NCI-H774 (cell line): ENCODE results near the gene STK24.
"Not testable (repeated sequence)": the region's sequence is repeated elsewhere in the genome, so short reads cannot be mapped to it uniquely, and the experiment has no call there.

ENCODE experiments used
- DNase-seq: peaks from one replicate; lab custom pipeline; 2025; lab: John Stamatoyannopoulos, UW

Gene STK24

DNA sequence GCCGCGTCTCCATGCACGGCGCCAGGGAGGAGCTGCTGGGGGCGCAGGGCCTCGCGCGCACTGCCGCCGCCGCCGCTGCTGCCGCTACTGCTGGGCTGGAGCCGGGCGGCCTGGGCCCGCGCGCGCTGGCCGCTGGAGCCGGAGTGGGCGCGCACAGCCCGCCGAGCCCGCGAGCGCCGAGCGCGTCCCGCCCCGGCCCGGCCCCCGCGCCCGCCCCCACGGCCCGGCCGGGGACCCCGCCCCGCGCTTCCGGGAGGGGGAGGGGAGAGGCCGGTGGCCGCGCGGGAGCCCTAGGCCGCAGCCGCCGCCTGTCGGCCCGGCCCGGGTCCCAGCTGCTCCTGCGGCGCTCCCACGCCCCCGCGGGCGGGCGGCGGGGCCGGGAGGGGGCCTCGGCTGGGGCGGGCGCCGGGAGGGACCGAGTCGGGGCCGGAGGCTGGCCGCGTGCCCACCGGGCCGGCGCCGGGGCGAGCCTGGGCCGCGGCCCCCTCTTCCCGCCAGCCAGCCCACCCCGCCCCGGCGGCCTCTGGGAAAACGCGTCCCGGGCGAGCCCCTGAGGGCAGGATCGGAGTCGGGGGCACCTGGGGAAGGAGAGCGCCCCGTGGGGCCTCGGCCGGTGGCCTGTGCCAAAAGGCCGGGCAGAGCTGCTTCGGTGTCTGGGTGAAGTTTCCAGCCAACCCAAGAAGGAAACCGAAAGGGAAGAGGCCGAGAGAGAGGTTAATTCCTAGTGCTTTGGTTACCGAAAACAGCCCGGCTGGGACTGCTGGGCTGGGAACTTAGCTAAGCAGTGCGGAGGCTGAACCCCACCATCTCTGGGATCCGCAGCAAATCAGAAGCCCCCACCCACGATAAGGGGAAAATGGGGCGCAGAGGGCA, at the start of gene STK24:
Gene STK24, minus strand, starts transcription at position 145 of the 873 bp plus-strand sequence. CDS start 321 bp downstream, outside the sequence.
- DNase-seq: peak; percentile 61

DNA sequence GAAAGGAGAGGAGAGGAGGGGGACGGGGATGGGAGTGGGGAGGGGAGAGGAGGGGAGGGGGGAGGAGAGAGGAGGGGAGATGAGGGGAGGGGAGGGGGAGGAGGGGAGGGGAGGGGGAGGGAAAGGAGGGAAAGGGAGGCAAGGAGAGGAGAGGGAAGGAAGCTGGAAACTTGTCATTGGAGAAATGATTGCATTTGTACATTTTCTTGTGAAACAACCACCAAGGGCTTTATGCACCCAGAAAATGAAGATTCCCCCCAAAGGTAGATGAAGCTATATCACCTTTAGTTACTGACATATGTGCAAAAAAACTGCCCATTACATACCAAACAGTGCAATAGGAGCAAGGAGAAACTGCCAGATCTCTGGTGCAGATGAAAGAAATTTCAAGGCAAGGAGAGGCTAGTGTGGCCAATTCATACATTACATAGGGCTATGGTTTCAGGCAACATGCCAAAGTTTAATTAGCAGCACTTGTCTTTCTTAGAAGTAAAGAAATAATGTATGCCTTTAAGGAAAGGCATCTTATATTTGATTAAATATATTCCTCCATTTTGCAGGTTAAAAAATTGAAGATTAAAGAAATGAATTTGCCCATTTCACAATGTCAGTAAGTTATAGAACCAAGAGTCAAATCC, 49.5 kb upstream of the STK24 start:
- no peak for DNase-seq

DNA sequence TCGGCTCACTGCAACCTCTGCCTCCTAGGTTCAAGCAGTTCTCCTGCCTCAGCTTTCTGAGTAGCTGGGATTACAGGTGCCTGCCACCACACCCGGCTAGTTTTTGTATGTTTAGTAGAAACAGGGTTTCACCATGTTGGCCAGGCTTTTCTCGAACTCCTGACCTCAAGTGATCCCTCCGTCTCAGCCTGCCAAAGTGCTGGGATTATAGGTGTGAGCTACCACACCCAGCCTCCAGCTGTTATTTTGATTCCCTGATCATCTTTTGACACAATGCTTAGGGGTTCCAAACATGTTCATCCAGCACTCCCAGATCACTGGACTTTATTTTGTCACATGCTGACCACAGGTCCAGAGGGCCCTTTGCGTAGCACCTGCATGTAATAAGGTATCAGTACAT, 47.7 kb upstream of the STK24 start:
- not testable (repeated sequence) for DNase-seq

DNA sequence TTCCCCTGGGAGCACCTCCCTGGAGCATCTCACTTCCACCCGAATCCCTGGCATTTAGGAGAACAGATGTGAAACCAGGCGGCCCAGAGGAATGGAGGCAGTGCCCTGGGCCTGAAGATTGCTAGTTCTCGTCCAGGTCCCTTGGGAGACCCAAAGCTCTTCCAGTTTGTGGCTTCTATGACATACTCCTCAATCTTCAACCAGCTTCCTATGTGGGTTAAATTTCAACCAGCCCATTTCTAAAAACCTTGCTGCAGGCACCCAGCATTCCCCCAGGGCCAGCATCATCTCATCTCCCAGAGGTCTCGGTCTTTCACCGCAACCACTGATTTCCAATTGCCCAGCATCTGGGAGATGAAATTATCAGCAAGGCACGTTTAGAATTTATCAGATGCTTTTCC, 46.0 kb upstream of the STK24 start:
- DNase-seq: no peak

DNA sequence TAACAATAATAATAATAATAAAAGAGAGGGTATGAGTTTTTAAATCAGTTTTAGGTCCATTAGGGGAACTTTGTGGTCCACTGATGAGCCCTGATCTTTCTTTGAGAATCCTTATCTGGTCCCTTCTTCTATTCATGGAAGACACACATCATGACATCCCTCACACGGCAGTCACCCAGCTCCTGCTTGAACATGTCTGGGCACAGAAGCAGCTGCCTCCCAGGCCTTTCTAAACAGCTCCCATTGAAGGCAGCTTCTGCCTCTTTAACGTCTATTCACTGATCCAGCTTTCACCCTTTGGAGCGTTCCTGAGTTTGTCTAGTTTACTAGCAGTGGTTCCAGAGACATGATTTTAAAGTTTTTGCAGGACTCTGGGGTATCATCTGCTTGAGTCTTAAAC, 42.6 kb upstream of the STK24 start:
- no peak for DNase-seq

DNA sequence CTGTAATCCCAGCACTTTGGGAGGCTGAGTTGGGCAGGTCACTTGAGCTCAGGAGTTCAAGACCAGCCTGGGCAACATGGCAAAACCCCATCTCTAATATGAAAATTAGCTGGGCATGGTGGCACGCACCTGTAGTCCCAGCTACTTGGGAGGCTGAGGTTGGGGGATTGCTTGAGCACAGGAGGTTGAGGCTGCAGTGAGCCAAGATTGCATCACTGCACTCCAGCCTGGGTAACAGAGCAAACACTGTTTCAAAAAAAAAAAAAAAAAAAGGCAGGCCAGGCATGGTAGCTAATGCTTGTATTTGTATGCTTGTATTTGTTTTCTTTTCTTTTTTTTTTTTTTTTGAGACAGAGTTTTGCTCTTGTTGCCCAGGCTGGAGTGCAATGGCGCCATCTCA, 38.7 kb upstream of the STK24 start:
- DNase-seq: not testable (repeated sequence)

DNA sequence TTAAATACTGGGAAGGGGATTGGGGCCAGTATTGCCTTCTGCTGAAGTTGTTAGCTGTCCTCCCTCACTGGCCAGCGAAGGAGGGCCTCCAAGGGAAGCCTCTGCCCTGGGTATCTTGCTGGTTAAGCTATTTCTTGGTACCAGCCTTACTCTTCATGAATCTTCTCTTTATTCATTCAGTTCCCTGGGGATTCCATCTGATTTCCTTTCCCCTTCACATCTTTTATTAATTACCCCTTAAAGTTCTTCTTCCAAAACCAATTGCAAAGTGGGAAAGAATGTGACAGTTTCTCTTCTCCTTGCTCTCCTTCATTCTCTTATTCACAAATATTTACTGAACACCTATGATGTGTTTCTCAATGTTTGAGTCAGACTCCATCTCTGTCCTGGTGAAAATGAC, 36.7 kb upstream of the STK24 start:
- no peak for DNase-seq

DNA sequence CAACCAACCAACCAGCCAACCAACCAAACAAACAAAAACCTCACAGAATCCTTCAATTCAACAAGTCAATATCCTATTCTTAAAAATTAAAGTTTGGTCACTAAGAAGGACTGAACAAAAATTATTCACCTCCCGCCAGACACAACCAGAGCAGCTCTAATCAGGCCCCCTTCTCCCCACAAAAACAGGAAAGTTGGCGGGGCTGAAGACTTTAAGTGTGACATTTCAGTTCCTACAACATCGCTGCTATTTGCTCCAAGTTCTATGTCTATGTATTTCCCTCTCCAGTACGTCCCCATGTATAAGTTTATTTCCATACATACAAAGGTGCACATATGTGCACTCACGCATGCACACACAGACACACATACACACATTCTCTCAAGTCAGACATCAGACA, 32.8 kb upstream of the STK24 start:
- no peak for DNase-seq

DNA sequence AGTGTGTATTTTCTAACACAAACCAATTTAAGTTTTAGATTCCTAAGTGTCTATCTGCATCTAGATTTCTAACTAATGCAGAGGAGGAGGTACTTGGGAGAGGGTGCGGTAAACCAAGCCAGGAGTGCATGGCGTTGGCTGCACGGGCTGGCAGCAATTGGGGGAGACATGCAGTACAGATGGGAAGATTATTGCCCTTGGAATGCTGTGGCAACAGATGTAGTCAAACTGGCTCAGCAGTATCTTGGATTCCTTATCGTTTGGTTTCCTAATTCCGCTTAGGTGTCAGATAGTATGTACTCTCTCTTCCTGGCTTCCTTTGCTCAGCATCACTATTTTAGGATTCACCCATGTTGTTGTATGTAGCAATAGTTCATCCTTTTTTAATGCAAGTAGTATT, 29.4 kb upstream of the STK24 start:
- DNase-seq: no peak

DNA sequence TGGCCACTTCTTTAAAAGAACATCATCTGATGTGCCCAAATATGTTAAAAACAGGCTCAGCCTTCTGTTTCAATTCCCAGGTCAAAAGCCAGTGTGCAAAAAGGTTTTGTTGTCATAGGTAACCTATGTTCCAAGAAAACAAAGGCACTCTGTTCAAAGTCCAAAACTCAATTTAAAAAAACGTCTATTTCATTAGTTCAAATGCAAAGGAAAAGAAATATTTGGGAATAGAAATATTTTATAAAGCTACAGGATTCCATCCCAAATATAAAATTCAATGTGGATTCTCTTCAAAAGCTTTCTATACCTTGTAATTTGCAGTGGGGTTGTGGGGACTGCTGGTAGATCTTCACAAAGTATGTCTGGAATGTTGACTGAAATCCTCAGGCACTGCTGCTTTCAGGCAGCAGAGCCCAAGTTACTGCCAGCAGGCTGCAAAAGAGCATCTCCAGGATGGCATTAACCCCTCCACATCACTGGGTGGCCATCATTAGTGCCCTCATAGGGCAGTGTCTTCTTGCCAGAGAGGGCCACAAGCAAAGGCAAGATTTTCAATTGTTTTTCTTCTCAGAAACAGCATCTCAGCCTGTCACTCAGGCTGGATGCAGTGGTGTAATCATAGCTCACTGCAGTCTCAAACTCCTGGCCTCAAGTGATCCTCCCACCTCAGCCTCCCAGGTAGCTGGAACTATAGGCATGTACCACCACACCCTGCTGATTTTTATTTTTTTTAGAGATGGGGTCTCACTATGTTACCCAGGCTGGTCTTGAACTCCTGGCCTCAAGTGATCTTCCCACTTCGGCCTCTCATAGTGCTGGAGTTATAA, 22.8 kb upstream of the STK24 start:
- DNase-seq: no peak

DNA sequence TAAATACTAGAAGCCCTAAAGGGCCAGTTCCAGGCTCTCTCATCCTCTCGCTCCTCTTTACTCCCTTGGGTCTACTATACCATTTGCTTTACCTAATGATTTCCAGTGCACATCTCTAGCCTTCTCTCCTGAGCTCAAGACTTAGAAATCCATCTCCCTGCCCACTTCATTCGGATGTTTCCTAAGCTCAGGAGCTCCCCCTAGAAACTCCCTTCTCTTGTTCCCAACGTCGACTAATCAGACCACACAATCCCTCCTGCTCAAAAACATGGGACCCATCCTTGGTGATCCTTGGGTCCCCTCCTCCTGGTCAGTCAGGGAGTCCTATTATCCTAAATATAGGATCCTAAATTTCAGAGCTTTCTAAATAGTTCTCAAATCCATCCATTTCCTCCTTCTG, 21.1 kb upstream of the STK24 start:
- DNase-seq: no peak

DNA sequence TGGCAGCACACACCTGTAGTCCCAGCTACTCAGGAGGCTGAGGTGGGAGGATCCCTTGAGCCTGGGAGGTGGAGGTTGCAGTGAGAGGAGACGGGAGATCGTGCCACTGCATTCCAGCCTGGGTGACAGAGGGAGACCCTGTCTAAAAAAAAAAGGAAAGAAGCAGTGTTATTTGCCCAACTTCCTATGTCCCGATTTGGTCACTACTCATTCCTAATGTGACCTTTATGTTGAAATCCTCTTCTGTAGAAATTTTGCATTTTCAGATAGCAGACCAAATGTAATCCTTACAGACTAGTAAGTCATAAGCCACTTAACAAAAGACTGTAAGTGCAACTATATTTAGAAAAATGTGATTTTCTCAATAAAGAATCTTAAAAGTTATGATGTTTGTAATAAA, 18.2 kb upstream of the STK24 start:
- DNase-seq: no peak

DNA sequence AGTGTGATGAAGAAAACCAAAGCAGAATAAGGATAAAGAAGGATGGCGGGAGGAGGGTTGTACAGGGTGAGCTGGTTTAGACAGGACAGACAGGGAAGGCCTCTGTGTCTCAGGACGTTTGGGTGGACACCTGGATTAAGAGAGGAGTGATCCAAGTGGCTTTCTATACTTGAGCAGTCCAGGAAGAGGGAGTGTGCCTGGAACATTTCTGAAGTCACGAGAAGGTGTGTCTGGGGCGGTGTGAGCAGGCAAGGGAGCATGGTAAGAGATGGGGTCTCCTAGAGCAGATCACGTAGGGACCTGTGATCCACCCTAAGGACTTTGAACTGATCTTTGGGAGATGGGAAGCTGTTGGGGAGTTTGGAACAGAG, 15.4 kb upstream of the STK24 start:
- no peak for DNase-seq

DNA sequence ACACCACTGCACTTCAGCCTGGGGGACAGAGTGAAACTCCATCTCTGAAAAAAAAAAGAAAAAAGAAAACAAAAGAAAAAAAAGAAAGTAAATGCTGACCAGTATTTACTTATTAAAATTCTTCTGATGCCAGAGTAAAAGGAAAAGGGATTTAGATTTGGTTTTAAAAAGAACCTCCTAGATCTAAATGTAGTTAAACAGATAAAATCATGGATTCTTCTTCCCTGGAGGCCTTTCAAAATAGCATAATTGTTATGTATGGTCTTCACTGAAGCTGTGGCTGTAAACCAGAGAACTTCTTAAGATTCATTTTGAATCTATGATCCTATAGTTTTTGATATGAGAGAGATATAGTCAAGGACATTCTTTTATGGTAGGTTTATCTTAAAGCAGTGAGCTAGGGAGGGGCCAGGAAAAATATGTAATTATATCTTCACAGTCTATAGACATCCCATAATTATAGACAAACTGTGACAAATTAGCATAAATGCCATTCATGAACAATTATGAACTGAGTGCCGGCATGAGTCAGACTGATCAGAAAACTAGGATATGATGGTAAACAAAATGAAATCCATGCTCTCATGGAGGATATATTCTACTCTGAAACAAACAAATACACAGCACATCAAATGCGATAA, 14.9 kb upstream of the STK24 start:
- DNase-seq: no peak

DNA sequence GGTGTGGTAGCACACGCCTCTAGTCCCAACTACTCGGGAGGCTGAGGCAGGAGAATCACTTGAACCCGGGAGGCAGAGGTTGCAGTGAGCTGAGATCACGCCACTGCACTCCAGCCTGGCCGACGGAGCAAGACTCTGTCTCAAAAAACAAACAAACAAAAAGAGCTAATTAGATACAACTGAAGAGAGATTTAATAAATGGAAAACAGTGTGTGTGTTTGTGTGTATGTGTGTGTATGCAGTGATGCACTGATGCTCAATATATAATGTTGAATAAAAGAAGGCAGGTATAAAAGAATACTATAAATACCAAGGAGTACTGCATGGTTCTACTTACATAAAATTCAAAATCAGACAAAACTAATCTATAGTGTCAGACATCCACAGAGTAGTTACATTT, 13.6 kb upstream of the STK24 start:
- DNase-seq: not testable (repeated sequence)

DNA sequence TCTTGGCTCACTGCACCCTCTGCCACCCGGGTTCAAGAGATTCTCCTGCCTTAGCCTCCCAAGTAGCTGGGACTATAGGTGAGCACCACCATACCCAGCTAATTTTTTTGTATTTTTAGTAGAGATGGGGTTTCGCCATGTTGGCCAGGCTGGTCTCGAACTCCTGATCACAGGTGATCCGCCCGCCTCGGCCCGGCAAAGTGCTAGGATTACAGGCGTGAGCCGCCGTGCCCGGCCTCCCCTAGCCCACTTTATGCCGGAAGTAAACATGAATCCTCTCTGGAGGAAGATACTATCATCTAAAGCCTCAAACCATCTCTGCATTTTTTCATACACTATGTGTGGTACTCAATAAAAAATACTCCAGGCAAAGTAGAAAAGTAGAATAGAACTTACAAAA, 12.6 kb upstream of the STK24 start:
- DNase-seq: not testable (repeated sequence)

DNA sequence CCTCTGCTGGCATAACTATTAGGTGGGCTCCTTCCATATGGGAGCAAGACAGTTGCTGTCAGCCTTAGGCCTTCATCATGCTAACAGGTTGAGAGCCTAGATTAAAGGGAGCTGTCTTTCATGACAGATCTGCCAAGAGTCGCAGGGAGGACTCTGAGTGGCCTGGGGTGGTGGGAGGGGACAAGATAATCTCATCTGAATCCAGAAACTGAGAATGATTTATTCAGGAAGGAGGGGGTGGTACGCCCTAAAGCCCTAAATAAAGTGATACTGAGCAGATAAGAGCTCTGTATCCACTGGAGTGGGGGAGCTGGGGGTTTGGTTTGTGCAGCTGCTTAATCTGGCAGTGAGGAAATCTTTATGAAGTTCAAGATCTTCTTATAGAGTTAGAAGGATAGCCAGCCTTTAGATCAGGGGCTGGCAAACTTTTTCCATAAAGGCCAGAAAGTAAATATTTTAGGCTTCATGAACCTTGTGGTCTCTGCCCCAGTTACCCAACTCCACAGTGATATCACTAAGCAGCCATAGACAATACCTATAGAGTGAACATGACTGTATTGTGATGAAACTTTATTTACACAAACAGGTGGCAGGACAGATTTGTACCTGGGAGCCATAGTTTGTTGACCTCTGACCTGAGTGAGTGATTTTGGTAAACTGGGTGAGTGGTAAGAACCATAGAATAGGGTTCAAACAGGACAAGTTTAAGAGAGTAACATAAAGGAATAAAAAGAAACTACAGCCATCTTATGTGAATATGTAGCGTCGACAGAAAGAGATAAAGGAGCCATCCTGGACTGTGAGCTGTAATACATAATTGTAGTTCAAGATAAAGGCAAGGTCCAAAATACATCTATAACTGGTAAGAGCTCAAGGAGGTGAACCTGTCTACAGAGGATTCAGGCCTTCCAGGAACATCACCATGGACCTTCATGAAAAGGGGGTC, 9.8 kb upstream of the STK24 start:
- no peak for DNase-seq

DNA sequence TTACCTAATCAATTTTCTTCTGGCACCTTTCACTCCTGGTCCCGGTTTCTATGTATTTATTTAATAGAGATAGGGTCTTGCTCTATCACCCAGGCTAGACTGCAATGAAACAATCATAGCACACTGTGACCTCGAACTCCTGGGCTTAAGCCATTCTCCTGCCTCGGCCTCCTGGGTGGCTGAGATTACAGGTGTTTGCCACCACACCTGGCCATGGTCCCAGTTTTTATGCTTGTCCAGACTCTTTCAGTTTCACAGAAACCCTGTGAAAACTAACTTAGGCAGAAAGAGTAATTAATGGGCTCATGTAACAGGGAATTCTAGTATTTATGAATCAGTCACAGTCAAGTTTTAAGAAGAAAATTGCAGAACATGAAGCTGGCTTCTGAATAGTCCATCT, 9.0 kb upstream of the STK24 start:
- DNase-seq: no peak

DNA sequence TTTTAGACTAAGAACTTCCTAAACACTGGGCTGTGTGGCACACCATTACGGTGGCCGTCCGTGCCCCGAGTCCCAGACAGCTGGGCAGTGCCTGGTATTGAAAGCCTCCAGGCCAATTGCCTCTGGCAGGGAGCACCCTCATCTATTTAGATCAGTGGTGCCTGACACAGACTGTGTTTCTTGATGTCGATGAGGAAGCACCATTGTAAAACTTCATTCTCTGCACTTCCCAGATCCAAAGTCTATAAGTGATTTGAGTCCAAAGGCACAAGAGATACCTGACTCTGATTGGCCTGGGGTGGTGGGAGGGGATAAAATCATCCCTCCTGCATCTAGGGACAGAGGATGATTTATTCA, 8.5 kb upstream of the STK24 start:
- DNase-seq: no peak

DNA sequence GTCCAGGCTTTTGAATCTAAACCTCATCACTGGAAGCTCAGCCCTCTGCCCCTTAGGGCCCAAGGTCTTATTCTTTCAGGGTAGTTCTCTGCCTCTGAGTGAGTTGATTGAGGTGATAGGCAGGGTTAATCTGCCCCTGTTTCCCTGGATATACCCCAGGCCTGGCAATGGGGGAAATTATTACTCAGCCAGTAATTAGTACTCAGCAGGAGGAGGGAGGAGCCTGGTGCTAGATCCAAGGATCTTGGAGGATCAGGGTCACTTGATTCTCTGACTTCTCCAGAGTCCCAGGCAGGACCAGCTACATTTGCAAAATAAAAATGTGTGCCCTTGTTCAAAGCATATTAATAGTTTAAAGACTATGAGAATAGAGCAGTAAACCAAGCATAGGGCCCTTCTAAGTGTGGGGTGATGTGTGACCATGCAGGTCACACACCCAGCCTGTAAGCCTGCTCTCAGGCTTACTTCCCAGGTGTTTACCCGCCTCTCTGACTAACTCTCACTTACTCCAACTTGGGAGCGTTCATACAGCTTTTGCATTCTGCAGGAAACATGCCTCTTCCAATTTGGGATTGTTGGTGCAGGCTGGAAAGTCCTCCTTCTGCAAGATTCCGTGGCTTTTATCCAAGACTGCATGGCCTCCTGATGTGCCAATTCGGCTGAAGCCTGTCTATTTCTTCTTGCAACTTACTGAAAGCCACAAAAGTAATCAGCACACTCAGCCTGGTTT, 7.9 kb upstream of the STK24 start:
- no peak for DNase-seq

DNA sequence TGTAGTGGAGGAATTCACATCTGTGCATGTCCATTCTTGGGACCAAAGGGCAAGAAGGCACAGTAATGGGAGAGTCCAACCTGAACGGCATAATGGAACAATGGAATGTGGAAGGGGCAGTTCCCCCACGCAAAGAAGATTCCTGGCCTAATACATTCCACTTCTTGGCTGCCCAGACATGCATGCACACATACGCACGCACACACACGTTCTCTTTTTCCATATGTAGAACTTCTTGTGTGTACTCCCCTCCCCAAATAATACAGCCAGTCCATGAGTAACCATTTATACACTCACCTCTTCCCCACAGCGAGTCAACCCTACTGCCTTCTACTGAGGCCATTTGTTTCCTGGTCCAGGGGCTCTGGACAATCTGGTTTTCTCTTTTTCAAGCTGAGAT, 6.0 kb upstream of the STK24 start:
- DNase-seq: no peak
